ENCODE results near the gene HEATR5A.

- TF ChIP-seq BACH2 (CRISPR knock-in tag; IDR thresholded peaks at IDR 0.05; ENCODE audit: borderline replicate concordance) (no peak), ZFP30 (CRISPR knock-in tag; IDR thresholded peaks at IDR 0.05) (no peak), PPARA (CRISPR knock-in tag; IDR thresholded peaks at IDR 0.05; ENCODE audit: borderline replicate concordance) (no peak), ISL1 (CRISPR knock-in tag; IDR thresholded peaks at IDR 0.05) (no peak), CSRNP3 (CRISPR knock-in tag; IDR thresholded peaks at IDR 0.05) (no peak), ZNF70 (CRISPR knock-in tag; IDR thresholded peaks at IDR 0.05) (no peak), ARNTL (CRISPR knock-in tag; IDR thresholded peaks at IDR 0.05; ENCODE audit: borderline replicate concordance, low read depth) (no peak), GLIS3 (CRISPR knock-in tag; IDR thresholded peaks at IDR 0.05) (no peak)
- TF ChIP-seq, protein P1, sequence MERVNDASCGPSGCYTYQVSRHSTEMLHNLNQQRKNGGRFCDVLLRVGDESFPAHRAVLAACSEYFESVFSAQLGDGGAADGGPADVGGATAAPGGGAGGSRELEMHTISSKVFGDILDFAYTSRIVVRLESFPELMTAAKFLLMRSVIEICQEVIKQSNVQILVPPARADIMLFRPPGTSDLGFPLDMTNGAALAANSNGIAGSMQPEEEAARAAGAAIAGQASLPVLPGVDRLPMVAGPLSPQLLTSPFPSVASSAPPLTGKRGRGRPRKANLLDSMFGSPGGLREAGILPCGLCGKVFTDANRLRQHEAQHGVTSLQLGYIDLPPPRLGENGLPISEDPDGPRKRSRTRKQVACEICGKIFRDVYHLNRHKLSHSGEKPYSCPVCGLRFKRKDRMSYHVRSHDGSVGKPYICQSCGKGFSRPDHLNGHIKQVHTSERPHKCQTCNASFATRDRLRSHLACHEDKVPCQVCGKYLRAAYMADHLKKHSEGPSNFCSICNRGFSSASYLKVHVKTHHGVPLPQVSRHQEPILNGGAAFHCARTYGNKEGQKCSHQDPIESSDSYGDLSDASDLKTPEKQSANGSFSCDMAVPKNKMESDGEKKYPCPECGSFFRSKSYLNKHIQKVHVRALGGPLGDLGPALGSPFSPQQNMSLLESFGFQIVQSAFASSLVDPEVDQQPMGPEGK (CRISPR knock-in tag; IDR thresholded peaks at IDR 0.05; ENCODE audit: borderline replicate concordance) = no peak
Observed at GRCh38 chr14:31266437-31267331, 153.7 kb downstream of the HEATR5A start.

Data from SK-N-SH treated with all-trans-retinoic acid at 6 μM for 48 hours (cell line).